TTC549 (cell line): ENCODE data around the gene HBA2.
"Not testable (repeated sequence)": the region's sequence is repeated elsewhere in the genome, so short reads cannot be mapped to it uniquely, and the experiment has no call there.

ENCODE experiments used
- FAIRE-seq: peaks from 2 replicates; lab custom pipeline; 2012; peaks lifted over from hg19 to GRCh38; lab: Jason Lieb, UNC

HBA2 gene

DNA sequence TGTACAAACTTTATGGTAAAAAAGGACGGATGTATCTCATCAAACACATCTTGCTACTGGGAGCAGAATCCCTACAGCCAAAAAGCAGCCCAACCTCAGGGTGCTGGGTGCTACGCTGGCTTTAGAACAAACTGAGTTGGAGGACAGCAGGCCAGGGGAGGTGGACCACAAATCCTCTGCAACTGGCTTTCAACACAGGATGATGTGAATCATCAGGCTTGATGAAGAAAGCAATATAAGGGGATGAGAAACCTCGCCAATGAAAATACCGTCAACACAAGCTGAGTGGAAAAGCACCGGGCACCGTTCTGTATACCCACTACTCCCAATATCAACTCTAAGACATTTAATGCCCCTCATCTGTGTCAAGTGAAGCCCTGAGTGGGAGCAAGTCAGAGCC lies 21.8 kb downstream of the HBA2 start:
- FAIRE-seq, result no peak

DNA sequence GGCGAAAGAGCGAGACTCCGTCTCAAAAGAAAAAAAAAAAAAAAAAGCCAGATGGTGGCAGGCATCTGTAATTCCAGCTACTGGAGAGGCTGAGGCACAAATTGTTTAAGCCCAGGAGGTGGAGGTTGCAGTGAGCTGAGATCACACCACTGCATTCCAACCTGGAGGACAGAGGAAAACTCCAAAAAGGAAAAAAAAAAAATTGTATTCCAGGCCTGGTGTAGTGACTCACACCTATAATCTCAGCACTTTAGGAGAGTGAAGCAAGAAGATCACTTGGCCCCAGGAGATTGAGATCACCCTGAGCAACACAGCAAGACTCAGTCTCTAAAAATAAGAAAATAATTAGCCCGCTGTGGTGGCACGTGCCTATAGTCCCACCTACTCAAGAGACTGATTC lies 27.7 kb downstream of the HBA2 start:
- FAIRE-seq, result no peak

DNA sequence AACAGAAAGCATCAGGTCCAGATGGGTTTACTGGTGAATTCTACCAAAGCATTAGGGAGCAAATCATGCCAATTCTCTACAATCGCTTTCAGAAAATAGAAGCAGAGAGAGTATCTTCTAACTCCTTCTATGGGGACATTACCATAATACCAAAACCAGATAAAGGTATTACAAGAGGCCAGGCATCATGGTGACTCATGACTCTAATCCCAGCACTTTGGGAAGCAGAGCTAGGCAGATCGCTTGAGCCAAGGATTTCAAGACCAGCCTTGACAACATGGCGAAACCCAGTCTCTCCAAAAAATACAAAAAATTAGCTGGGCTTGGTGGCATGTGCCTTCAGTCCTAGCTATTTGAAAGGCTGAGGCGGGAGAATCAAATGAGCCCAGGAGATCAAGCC lies 30.6 kb downstream of the HBA2 start:
- no peak for FAIRE-seq

DNA sequence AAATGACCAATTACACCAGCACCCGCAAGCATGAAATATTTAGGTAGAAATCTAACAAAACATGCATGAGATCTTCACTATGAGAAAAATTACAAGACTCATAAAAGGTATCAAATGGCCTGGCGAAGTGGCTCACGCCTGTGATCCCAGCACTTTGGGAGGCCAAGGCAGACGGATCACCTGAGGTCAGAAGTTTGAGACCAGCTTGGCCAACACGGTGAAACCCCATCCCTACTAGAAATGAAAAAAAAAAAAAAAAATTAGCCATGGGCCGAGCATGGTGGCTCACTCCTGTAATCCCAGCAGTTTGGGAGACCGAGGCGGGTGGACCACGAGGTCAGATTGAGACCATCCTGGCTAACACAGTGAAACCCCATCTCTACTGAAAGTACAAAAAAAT lies 31.4 kb downstream of the HBA2 start:
- FAIRE-seq, result not testable (repeated sequence)

DNA sequence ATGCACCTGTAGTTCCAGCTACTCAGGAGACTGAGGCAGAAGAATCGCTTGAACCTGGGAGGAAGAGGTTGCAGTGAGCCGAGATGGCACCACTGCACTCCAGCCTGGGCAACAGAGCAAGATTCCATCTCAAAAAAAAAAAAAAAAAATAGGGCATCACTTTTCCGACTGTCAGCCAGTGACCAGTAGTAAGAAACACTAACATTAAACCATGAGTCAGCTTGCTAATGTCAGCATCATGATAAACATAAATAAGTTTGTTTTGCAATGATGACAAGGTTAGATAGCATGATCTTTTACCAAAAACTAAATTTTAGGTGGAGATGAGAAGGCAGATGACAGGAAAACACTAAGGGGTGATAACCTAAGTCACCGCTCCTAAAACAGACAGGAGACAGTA lies 36.7 kb downstream of the HBA2 start:
- FAIRE-seq, result not testable (repeated sequence)

DNA sequence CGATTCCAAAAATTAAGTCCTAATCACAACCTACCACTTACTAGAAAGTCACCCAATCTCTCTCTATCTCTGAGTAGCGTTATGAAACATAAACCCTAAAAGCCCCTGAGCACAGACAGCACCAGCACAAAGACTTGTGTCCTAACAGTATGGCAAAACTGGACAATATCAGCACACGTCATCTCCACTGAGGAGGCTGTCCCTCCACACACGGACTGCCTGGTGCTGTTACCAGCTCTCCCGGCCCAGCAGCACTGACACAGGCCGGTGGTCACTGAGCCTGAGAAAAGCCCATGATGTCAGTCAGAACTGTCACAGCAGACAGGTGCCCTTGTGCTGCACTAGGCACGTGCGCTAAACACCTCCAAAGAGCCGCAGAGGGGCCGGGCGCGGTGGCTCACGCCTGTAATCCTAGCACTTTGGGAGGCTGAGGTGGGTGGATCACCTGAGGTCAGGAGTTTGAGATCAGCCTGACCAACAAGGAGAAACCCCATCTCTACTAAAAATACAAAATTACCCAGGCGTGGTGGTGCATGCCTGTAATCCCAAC lies 39.0 kb downstream of the HBA2 start:
- not testable (repeated sequence) for FAIRE-seq

DNA sequence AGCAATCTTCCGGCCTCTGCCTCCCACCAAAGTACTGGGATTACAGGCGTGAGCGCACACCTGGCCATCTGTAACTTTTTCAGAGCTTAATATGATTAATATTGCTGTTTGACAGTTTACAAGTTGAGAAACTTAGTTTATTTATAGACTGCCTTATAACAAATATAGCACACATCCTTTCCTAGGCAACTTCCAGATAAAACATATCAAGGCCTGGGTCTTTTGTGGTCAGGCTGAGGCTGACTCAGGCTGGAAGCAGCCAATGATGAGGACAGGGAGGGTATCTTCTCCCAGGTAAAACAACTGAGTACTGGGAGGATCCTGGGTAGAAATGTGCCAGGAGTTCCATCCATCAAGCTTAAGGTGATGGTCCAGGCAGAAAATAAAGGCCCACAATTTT lies 40.3 kb downstream of the HBA2 start:
- FAIRE-seq, result no peak

DNA sequence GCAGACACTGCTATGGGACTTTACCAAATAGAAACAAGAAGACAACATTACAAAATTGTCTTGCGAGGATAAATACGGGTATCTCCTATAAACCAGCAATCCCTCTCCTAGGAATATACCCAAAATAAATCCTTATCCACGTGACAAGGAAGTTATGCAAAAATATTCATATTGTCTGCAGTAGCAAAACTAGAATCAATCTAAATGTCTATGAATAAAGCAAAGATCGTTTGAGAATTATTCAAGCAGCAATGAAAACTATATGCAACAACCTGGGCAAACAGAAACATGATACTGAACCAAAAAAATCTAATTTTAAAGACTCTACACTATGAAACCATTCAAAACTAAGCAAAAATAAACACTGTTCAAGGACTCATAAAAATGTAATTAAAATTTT lies 47.3 kb downstream of the HBA2 start:
- no peak for FAIRE-seq
